Measurements from ENCODE around the gene ETV1. TPM values are rescaled to one million over a fixed set of nuclear protein-coding genes. Genes with fewer than 3 reads are reported as not detected.

ETV1 gene
- total and polyA plus RNA-seq, 2 donors from 2014 or later, result 2.0 to 28.6 TPM

DNA sequence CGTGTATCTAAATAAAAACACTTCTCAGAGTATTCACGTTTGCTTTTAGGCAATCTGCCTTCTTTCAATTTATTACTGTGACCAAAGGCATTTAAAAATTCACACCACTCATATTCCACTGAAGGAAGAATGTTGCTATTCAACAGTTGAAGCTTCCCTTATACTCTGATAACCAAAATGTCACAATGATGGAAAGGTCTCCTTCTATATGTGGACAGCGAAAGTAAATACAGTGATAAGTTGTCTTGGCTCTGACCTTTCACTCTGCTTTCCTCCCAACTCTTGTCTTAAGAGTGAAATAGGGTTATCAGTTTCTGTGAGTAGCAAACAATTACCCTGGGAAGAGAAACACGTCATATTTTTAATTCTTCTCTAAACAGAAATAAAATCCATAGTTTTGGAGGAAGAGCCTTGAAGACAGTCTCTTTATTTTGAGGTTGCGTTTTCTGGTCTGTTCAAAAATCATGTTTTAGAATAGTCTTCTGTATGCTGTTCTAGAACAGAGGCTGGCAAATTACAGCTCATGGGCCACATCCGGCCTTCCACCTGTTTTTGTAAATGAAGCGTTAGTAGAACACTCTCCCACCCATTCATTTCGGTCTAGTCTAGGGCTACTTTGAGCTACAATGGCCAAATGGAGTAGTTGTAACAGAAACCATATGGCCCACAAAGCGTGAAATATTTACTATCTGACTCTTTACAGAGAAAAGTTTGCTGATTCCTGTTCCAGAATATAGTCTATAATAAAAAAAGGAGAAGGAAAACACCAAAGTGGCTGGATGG lies 41.3 kb downstream of the ETV1 start:
- H3K27ac ChIP-seq (ENCODE audit: low read depth in 2 of 2, low read length in 2 of 2), result no peak overlapping the region
- no peaks in the 10 kb centered on the region for H3K27me3 ChIP-seq (ENCODE audit: control insufficient read depth, insufficient read depth, low read length)
- no peaks in the 10 kb centered on the region for H3K4me1 ChIP-seq (ENCODE audit: control insufficient read depth in 2 of 3, insufficient read depth in 2 of 3, low read depth in 1 of 3, low read length in 3 of 3)
- intact Hi-C loops (cut with DNase I), result no loop called here
- DNase-seq (peak in 2 of 5 donors; percentile 24 to 29), FAIRE-seq (no peak)
- no peak overlapping the region for H3K4me3 ChIP-seq (ENCODE audit: low read length in 3 of 3)
- TF ChIP-seq, protein P1, sequence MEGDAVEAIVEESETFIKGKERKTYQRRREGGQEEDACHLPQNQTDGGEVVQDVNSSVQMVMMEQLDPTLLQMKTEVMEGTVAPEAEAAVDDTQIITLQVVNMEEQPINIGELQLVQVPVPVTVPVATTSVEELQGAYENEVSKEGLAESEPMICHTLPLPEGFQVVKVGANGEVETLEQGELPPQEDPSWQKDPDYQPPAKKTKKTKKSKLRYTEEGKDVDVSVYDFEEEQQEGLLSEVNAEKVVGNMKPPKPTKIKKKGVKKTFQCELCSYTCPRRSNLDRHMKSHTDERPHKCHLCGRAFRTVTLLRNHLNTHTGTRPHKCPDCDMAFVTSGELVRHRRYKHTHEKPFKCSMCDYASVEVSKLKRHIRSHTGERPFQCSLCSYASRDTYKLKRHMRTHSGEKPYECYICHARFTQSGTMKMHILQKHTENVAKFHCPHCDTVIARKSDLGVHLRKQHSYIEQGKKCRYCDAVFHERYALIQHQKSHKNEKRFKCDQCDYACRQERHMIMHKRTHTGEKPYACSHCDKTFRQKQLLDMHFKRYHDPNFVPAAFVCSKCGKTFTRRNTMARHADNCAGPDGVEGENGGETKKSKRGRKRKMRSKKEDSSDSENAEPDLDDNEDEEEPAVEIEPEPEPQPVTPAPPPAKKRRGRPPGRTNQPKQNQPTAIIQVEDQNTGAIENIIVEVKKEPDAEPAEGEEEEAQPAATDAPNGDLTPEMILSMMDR (IDR thresholded peaks at IDR 0.05; ENCODE audit: borderline replicate concordance, extremely low read depth, insufficient read depth), result no peak
- H3K9me3 ChIP-seq (ENCODE audit: control insufficient read depth in 2 of 3, insufficient read depth in 1 of 3, low read length in 3 of 3), result no peaks in the 10 kb centered on the region
- H3K9ac ChIP-seq (ENCODE audit: low read length in 3 of 3), result no peak overlapping the region
- no peaks in the 10 kb centered on the region for H3K36me3 ChIP-seq (ENCODE audit: control insufficient read depth in 2 of 3, insufficient read depth in 3 of 3, low read length in 3 of 3)

DNA sequence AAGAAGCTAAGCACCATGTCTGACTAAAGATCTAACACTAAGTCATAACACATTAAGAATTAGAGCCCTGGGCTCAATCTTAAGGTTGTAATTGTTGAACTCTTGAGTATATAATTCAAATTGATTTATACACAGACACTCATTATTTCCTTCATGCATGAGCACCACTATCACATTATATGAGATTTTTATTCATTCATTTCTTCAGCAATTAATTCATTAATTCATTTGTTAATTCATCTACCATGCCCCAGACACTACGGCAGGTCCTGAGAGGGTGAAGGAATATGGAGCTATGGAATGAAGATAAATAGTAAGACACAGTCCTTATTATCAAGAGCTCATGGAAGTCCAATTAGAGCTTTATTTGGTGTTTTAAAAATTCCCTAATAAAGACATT lies 41.9 kb downstream of the ETV1 start:
- DNase-seq, result no peak
- Histone ChIP-seq H3K9ac (ENCODE audit: low read length in 3 of 3) (no peak overlapping the region), H3K27me3 (ENCODE audit: control insufficient read depth, insufficient read depth, low read length) (no peaks in the 10 kb centered on the region), H3K9me3 (ENCODE audit: control insufficient read depth in 2 of 3, insufficient read depth in 1 of 3, low read length in 3 of 3) (no peaks in the 10 kb centered on the region), H3K36me3 (ENCODE audit: control insufficient read depth in 2 of 3, insufficient read depth in 3 of 3, low read length in 3 of 3) (no peaks in the 10 kb centered on the region), H3K4me1 (ENCODE audit: control insufficient read depth in 2 of 3, insufficient read depth in 2 of 3, low read depth in 1 of 3, low read length in 3 of 3) (no peaks in the 10 kb centered on the region), H3K4me3 (ENCODE audit: low read length in 3 of 3) (no peak overlapping the region), H3K27ac (ENCODE audit: low read depth in 2 of 2, low read length in 2 of 2) (no peak overlapping the region)
- intact Hi-C loops (cut with DNase I), result no loop called here
- TF ChIP-seq, protein P1 (IDR thresholded peaks at IDR 0.05; ENCODE audit: borderline replicate concordance, extremely low read depth, insufficient read depth), result no peak
- no peak for FAIRE-seq

DNA sequence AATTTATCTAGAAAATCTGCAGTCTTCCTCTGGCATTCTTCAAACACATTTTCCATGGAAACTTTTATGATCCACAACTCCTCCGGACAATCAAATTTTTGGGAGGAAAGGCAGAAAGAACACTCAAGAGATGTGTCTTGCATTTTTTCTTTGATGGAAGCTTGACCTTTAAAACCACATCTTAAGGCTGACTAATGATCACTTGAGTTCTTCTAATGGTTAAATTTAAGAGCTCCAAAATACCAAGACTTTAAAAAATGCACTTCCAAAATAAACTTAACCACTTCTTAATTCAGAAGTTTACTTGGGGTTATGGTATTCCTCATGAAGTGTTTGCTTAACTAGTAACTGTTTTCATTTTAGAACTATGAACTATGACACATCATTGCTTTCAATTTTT lies 43.3 kb downstream of the ETV1 start:
- H3K27me3 ChIP-seq (ENCODE audit: control insufficient read depth, insufficient read depth, low read length), result no peaks in the 10 kb centered on the region
- FAIRE-seq, result no peak
- H3K4me3 ChIP-seq (ENCODE audit: low read length in 3 of 3), result no peak overlapping the region
- H3K4me1 ChIP-seq (ENCODE audit: control insufficient read depth in 2 of 3, insufficient read depth in 2 of 3, low read depth in 1 of 3, low read length in 3 of 3), result no peaks in the 10 kb centered on the region
- peak in 1 of 5 donors; percentile 59 for DNase-seq
- no peak overlapping the region for H3K9ac ChIP-seq (ENCODE audit: low read length in 3 of 3)
- no peaks in the 10 kb centered on the region for H3K36me3 ChIP-seq (ENCODE audit: control insufficient read depth in 2 of 3, insufficient read depth in 3 of 3, low read length in 3 of 3)
- H3K9me3 ChIP-seq (ENCODE audit: control insufficient read depth in 2 of 3, insufficient read depth in 1 of 3, low read length in 3 of 3), result no peaks in the 10 kb centered on the region
- intact Hi-C loops (cut with DNase I), result no loop called here
- TF ChIP-seq, protein P1 (IDR thresholded peaks at IDR 0.05; ENCODE audit: borderline replicate concordance, extremely low read depth, insufficient read depth), result no peak
- H3K27ac ChIP-seq (ENCODE audit: low read depth in 2 of 2, low read length in 2 of 2), result no peak overlapping the region
